Transverse colon (tissue), 4 donors: Measurements from ENCODE around the gene SI. TPM values are rescaled to one million over a fixed set of nuclear protein-coding genes. Genes with fewer than 3 reads are reported as not detected.

Experiments used
- DNase-seq: peaks from one replicate; pipeline ENCODE4 v3.0.0-alpha.2; 2019
- H3K27ac ChIP-seq, 4 donors: fragments of 200-600 bp; sonication (generic); 2 replicates each; pipeline ENCODE4 v1.5.1; 2016 to 2018; ENCODE audit warnings: inconsistent platforms in 4 of 4
- H3K27me3 ChIP-seq: fragments of 200-600 bp; sonication (generic); 2 replicates; pipeline ENCODE4 v1.5.1; 2017; ENCODE audit warnings: inconsistent platforms
- H3K36me3 ChIP-seq, 4 donors: fragments of 200-600 bp; sonication (generic); 2 replicates each; pipeline ENCODE4 v1.5.1; 2017 to 2019; ENCODE audit warnings: inconsistent platforms in 4 of 4
- H3K4me1 ChIP-seq, 4 donors: fragments of 200-600 bp; sonication (generic); 2 replicates each; pipeline ENCODE4 v1.5.1; 2017 to 2020; ENCODE audit warnings: inconsistent platforms in 4 of 4
- H3K4me3 ChIP-seq, 4 donors: fragments of 200-600 bp; sonication (generic); 1 replicate in 1 of 4; 2 replicates in 3 of 4; pipeline versions ENCODE4 v1.5.1 to v1.6.1; 2017 to 2019; ENCODE audit warnings: inconsistent platforms in 4 of 4
- H3K9me3 ChIP-seq, 2 donors: fragments of 200-600 bp; sonication (generic); 2 replicates each; pipeline ENCODE4 v1.5.1; 2017 to 2019; ENCODE audit warnings: inconsistent platforms in 2 of 2
- EP300 ChIP-seq: sonication (generic); formaldehyde crosslinking; IDR thresholded peaks from one replicate; pipeline ENCODE4 v1.6.1; 2017; ENCODE audit warnings: antibody characterized with exemption, low read depth
- POLR2A ChIP-seq: fragments of 450-650 bp; IDR thresholded peaks from one replicate; pipeline ENCODE4 v1.6.1; 2016; ENCODE audit warnings: antibody characterized with exemption, mild to moderate bottlenecking, moderate library complexity
- POLR2AphosphoS5 ChIP-seq, 3 donors: sonication (generic); formaldehyde crosslinking; IDR thresholded peaks; one replicate each; pipeline ENCODE4 v1.6.1; 2016; ENCODE audit warnings: antibody characterized with exemption in 3 of 3
- WGBS, 2 donors: methylation state at CpG; one replicate each; pipeline ENCODE4 v1.1.5; 2018; ENCODE audit warnings: low coverage in 1 of 2; 5-methylcytosine and 5-hydroxymethylcytosine counted together
- in situ Hi-C, 4 donors: fragments of 200-750 bp; cut with MboI; loops; one replicate each; pipeline versions ENCODE4 v1.15.0 to v1.15.1; 2017; ENCODE audit warnings: low sequenced_read_pairs in 3 of 4, low pct_ligation_motif_present in 1 of 4, low pct_unique_long_range_greater_than_20kb in 1 of 4
- intact Hi-C: fragments of 100-400 bp; cut with DNase I; formaldehyde crosslinking; loops from one replicate; pipeline ENCODE4 v1.15.1; 2023; ENCODE audit warnings: low total_unique reads
- total RNA-seq, 4 donors: library from RNA; depleted of rRNA; stranded (reverse); fragments of >200 nt; gene quantifications; one replicate each; pipeline ENCODE4 v1.1.0, GENCODE V29; 2016
- TF ChIP-seq, protein P1 (sequence below), 5 experiments: fragments of 200-600 bp in 3 of 5; fragments of 450-650 bp in 2 of 5; sonication (generic) in 3 of 5; IDR thresholded peaks; 1 replicate in 2 of 5; 2 replicates in 3 of 5; pipeline ENCODE4 v1.5.1; 2016 to 2017; ENCODE audit warnings: antibody characterized with exemption in 5 of 5, inconsistent platforms in 3 of 5, mild to moderate bottlenecking in 2 of 5, moderate library complexity in 1 of 5

Gene SI
- total RNA-seq, 4 donors from 2014 or later, result 1.6 to 24.8 (median 16.9) TPM

DNA sequence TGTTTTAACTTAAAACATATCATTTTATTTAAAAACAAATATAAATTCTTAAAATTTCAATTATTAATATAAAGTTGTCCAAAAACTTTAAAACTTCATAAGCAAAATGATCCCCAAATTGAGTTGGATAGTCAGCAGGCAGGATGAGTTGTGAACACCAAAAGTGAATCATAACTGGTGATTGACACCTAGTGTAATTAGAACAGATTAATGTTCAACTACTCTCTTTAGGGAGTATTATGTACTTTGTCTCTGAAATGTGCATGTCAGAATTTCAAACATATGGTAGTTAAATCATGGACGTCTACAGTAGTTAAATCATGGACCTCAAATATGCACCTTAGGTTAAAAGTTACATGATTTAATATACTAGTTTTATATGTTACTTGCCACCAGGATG is 2.9 kb upstream of the SI start:
- no peak for DNase-seq
- no peak overlapping the region for H3K27ac ChIP-seq
- H3K9me3 ChIP-seq, result no peaks in the 10 kb centered on the region
- no peaks in the 10 kb centered on the region for H3K27me3 ChIP-seq
- peaks cover 0 to 12% (median 4%) of the 10 kb centered on the region in 4 donors for H3K4me1 ChIP-seq
- intact Hi-C loops (no loop called here), in situ Hi-C loops (no loop called here)
- no peak for TF ChIP-seq POLR2AphosphoS5 (IDR thresholded peaks at IDR 0.05)
- no peak overlapping the region for H3K4me3 ChIP-seq
- no peaks in the 10 kb centered on the region for H3K36me3 ChIP-seq
- 22 to 34% methylated on average over 1 of the region's 1 CpG for WGBS, 2 donors

DNA sequence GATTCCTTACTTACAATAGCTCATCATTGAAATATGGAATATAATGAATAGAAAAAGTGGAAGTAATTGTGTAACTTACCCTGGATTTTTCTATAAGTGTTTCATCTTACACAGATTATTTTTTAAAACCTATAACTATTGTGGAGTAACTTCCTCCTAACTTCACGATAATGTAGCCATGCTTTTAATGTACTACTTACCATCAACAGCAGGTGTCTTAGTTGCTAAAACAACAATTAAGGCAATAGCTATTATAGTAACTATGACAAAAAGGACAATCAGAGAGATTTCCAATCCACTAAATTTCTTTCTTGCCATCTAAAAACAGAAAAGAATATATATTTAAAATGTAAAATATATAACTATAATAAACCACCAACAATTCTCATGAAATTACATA is 2.6 kb downstream of the SI start:
- intact Hi-C loops, result no loop called here
- no peaks in the 10 kb centered on the region for H3K9me3 ChIP-seq
- TF ChIP-seq POLR2AphosphoS5 (IDR thresholded peaks at IDR 0.05), result no peak
- no peak for TF ChIP-seq EP300
- TF ChIP-seq, protein P1, sequence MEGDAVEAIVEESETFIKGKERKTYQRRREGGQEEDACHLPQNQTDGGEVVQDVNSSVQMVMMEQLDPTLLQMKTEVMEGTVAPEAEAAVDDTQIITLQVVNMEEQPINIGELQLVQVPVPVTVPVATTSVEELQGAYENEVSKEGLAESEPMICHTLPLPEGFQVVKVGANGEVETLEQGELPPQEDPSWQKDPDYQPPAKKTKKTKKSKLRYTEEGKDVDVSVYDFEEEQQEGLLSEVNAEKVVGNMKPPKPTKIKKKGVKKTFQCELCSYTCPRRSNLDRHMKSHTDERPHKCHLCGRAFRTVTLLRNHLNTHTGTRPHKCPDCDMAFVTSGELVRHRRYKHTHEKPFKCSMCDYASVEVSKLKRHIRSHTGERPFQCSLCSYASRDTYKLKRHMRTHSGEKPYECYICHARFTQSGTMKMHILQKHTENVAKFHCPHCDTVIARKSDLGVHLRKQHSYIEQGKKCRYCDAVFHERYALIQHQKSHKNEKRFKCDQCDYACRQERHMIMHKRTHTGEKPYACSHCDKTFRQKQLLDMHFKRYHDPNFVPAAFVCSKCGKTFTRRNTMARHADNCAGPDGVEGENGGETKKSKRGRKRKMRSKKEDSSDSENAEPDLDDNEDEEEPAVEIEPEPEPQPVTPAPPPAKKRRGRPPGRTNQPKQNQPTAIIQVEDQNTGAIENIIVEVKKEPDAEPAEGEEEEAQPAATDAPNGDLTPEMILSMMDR (IDR thresholded peaks at IDR 0.05), result no peak
- no peak for TF ChIP-seq POLR2A
- WGBS, 2 donors, result 73 to 80% methylated on average over 1 of the region's 1 CpG
- no peaks in the 10 kb centered on the region for H3K36me3 ChIP-seq
- no peaks in the 10 kb centered on the region for H3K4me1 ChIP-seq
- H3K27ac ChIP-seq, result no peak overlapping the region
- DNase-seq, result no peak
- H3K27me3 ChIP-seq, result no peaks in the 10 kb centered on the region
- in situ Hi-C loops, result no loop called here
- H3K4me3 ChIP-seq, result no peak overlapping the region

DNA sequence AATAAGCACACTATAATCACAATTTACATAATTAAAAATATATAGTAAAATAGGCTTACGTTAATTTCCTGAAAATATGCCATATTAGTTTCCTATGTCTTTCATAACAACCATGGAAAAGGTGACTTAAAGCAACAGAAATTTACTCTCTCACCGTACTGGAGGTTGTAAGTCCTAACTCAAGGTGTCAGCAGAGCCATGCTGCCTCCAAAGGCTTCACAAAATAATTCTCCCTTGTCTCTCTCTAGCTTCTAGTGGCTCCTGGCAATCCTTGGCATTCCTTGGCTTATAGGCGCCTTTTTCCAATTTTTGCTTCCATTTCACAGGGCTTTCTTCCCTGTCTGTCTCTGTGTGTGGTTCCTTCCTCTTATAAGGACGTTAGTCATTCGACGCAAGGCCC is 7.6 kb downstream of the SI start:
- no peak for DNase-seq
- 70 to 71% methylated on average over 6 of the region's 6 CpGs for WGBS, 2 donors
- intact Hi-C loops, result no loop called here

DNA sequence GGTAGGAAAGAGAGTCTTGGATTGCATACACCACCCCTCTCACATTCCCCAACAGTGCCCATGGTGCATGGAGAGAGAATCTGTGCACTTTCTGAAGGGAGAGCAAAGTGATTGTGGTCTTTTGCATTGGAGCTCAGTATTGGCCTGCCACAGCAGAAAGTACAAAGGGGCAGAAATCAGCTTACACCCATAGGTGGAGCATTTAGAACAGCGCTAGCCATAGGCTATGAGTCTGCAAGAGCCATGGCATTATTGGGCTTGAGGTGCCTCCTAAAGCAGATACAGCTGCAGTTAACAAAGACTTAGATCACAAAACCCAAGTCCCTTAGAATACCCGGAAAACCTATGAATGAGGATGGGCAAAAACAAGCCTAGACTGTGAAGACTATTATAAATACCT is 21.8 kb downstream of the SI start:
- H3K4me3 ChIP-seq, result no peak overlapping the region
- H3K9me3 ChIP-seq, result no peaks in the 10 kb centered on the region
- DNase-seq, result no peak
- H3K36me3 ChIP-seq, result no peaks in the 10 kb centered on the region
- H3K27me3 ChIP-seq, result no peaks in the 10 kb centered on the region
- intact Hi-C loops, result no loop called here
- TF ChIP-seq, protein P1 (IDR thresholded peaks at IDR 0.05), result no peak
- TF ChIP-seq POLR2AphosphoS5 (IDR thresholded peaks at IDR 0.05) (no peak), EP300 (no peak), POLR2A (no peak)
- in situ Hi-C loops, result no loop called here
- H3K27ac ChIP-seq, result no peak overlapping the region
- no peaks in the 10 kb centered on the region for H3K4me1 ChIP-seq
- 86 to 100% methylated on average over 1 to 2 of the region's 2 CpGs for WGBS, 2 donors

More for the DNA sequence above, 7.6 kb downstream of the SI start:
- Histone ChIP-seq H3K9me3 (no peaks in the 10 kb centered on the region), H3K36me3 (no peaks in the 10 kb centered on the region), H3K27ac (no peak overlapping the region), H3K4me3 (no peak overlapping the region), H3K4me1 (no peaks in the 10 kb centered on the region), H3K27me3 (no peaks in the 10 kb centered on the region)
- TF ChIP-seq POLR2A, result no peak
- TF ChIP-seq, protein P1 (IDR thresholded peaks at IDR 0.05), result peak in 1 of 5 experiments; percentile 7
- no peak for TF ChIP-seq EP300
- in situ Hi-C loops, result no loop called here

DNA sequence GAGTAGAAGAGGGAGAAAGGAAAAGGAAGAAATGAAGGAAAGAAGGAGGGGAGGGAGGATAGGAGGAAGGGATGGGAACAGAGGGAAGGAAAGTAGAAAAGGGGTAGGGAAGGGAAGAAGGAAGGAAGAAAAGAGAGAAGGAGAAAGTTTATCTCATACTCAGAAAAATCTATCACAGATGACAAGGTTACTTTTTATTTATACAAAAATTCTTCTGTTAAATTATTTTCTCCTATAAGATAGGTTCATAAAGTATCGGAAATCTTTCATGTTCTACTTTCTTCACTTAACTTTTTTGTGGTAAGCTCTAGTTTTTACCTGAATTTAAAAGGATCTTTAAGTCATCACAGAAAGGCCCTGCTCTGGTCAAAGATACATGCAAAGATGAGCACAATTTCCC is 38.1 kb downstream of the SI start:
- WGBS, 2 donors, result 85 to 86% methylated on average over 1 of the region's 1 CpG
- H3K27ac ChIP-seq, result no peak overlapping the region
- no peak for TF ChIP-seq POLR2AphosphoS5 (IDR thresholded peaks at IDR 0.05)
- H3K4me3 ChIP-seq, result no peak overlapping the region
- H3K9me3 ChIP-seq, result no peaks in the 10 kb centered on the region
- no peaks in the 10 kb centered on the region for H3K27me3 ChIP-seq
- in situ Hi-C loops, result no loop called here
- H3K36me3 ChIP-seq, result peaks cover 0 to 4% (median 0%) of the 10 kb centered on the region in 4 donors
- intact Hi-C loops, result no loop called here
- H3K4me1 ChIP-seq, result no peaks in the 10 kb centered on the region
- DNase-seq, result no peak
